Adrenal gland (tissue), 12 donors: ENCODE data around the gene SACS. TPM values are rescaled to one million over a fixed set of nuclear protein-coding genes. Genes with fewer than 3 reads are reported as not detected.
A peak's percentile ranks its signal among the peaks of the same experiment; 100 is the strongest.
"Not testable (repeated sequence)": the region's sequence is repeated elsewhere in the genome, so short reads cannot be mapped to it uniquely, and the experiment has no call there.

Source experiments
- DNase-seq, 7 donors: peaks; one replicate each; pipeline ENCODE4 v3.0.0-alpha.2; 2019 to 2020
- H3K27ac ChIP-seq, 5 donors: fragments of 200-600 bp; sonication (generic) in 4 of 5; 1 replicate in 3 of 5; 2 replicates in 2 of 5; pipeline versions ENCODE4 v1.5.1 to v1.8.0; 2016 to 2020; ENCODE audit warnings: mild to moderate bottlenecking in 1 of 5
- H3K27me3 ChIP-seq: fragments of 200-600 bp; 2 replicates; pipeline ENCODE4 v1.8.0; 2021
- H3K36me3 ChIP-seq, 2 donors: fragments of 200-600 bp; replicated peaks in 1 of 2; 1 replicate in 1 of 2; 2 replicates in 1 of 2; pipeline versions ENCODE4 v1.5.1 to v1.8.0; 2018 to 2022
- H3K4me1 ChIP-seq, 2 donors: fragments of 200-600 bp; replicated peaks in 1 of 2; 1 replicate in 1 of 2; 2 replicates in 1 of 2; pipeline versions ENCODE4 v1.5.1 to v1.8.0; 2018 to 2021
- H3K4me3 ChIP-seq, 4 donors: fragments of 200-600 bp; sonication (generic) in 3 of 4; one replicate each; pipeline ENCODE4 v1.5.1; 2016 to 2018
- H3K9me3 ChIP-seq, 3 donors: fragments of 200-600 bp; sonication (generic) in 1 of 3; replicated peaks in 1 of 3; 1 replicate in 2 of 3; 2 replicates in 1 of 3; pipeline versions ENCODE4 v1.5.1 to v1.8.0; 2016 to 2021
- CTCF ChIP-seq, 6 experiments: fragments of 450-650 bp in 4 of 6; fragments of 200-600 bp in 2 of 6; sonication (generic) in 1 of 6; IDR thresholded peaks; 1 replicate in 5 of 6; 2 replicates in 1 of 6; pipeline versions ENCODE4 v1.5.1 to v1.8.0; 2016 to 2021; ENCODE audit warnings: antibody characterized with exemption in 6 of 6, mild to moderate bottlenecking in 2 of 6, moderate library complexity in 1 of 6
- POLR2A ChIP-seq, 2 donors: fragments of 450-650 bp; IDR thresholded peaks; one replicate each; pipeline ENCODE4 v1.6.1; 2017; ENCODE audit warnings: antibody characterized with exemption in 2 of 2, mild to moderate bottlenecking in 2 of 2, moderate library complexity in 1 of 2
- WGBS, 4 donors: extraction: QIAGEN DNeasy Blood & Tissue Kit in 2 of 4; methylation state at CpG; one replicate each; pipeline versions ENCODE4 v1.1.5 to v1.1.7; 2013 to 2017; 5-methylcytosine and 5-hydroxymethylcytosine counted together
- intact Hi-C, 2 donors: fragments of 100-400 bp; cut with DNase I; formaldehyde crosslinking; loops; one replicate each; pipeline versions ENCODE4 v1.14.1 to v1.15.0; 2022 to 2023
- polyA plus RNA-seq, 3 donors: library from polyadenylated mRNA; stranded (reverse); fragments of 200-250 nt in 2 of 3; fragments of 350-450 nt in 1 of 3; fragmentation: Illumina TruSeq in 1 of 3; extraction: RNeasy Lipid Tissue Mini Kit (QIAGEN cat#74804) in 1 of 3; gene quantifications; one replicate each; pipeline ENCODE4 v1.2.3, GENCODE V29; 2013 to 2014
- total RNA-seq, 9 donors: library from RNA; depleted of rRNA in 4 of 9; stranded (reverse); fragments of >200 nt in 4 of 9; fragments of 120-200 nt in 1 of 9; fragmentation: NEBNext Ultra II Directional in 1 of 9; extraction: Animal tissue kit (Norgen Biotek cat#: 25700) in 1 of 9; gene quantifications; one replicate each; pipeline versions ENCODE4 v1.1.0 to v1.2.4, GENCODE V29; 2013 to 2023
- donor health status: healthy with polysubstance abuse.
- donor health status: Bipolar disorder and iron deficiency.
- donor health status: DM: yes; HTN: yes; CAD: no.
- donor health status: DM: no; HTN: no; CAD: no.
- donor health status: DM: no; HTN: no; CAD: no.
- donor health status: DM: yes; HTN: yes; CAD: no.

SACS gene
- total and polyA plus RNA-seq, 12 donors: 5.6 to 41.6 (median 7.5) TPM

GRCh38 chr13:23322353-23323336, 110.9 kb downstream of the SACS start:
- TF ChIP-seq CTCF (IDR thresholded peaks at IDR 0.05) (no peak), POLR2A (IDR thresholded peaks at IDR 0.05) (no peak)
- H3K27me3 ChIP-seq: no peaks in the 10 kb centered on the region
- 79 to 90% (median 90%) methylated on average over 10 to 19 of the region's 19 CpGs for WGBS, 4 donors
- H3K27ac ChIP-seq: no peak overlapping the region
- intact Hi-C loops: no loop called here
- H3K36me3 ChIP-seq: no peaks in the 10 kb centered on the region
- no peak for DNase-seq
- H3K4me3 ChIP-seq: no peak overlapping the region
- peaks cover 0 to 6% of the 10 kb centered on the region in 2 donors for H3K4me1 ChIP-seq
- H3K9me3 ChIP-seq: no peaks in the 10 kb centered on the region

GRCh38 chr13:23321535-23322241, 111.8 kb downstream of the SACS start:
- H3K4me3 ChIP-seq: peak overlapping the region in 1 of 4 donors; percentile 9
- H3K27ac ChIP-seq: no peak overlapping the region
- DNase-seq: peak; percentile 20 to 70 (median 57)
- H3K9me3 ChIP-seq: no peaks in the 10 kb centered on the region
- WGBS, 4 donors: 19 to 38% (median 27%) methylated on average over 6 of the region's 6 CpGs
- no peaks in the 10 kb centered on the region for H3K27me3 ChIP-seq
- intact Hi-C loops: no loop called here
- H3K4me1 ChIP-seq: peaks cover 0 to 6% of the 10 kb centered on the region in 2 donors
- H3K36me3 ChIP-seq: no peaks in the 10 kb centered on the region
- no peak for TF ChIP-seq POLR2A (IDR thresholded peaks at IDR 0.05)
- TF ChIP-seq CTCF (IDR thresholded peaks at IDR 0.05): no peak

- H3K27ac ChIP-seq: no peak overlapping the region
- intact Hi-C loops: no loop called here
- peak overlapping the region in 1 of 4 donors; percentile 9 for H3K4me3 ChIP-seq
- 35 to 46% (median 42%) methylated on average over 4 of the region's 4 CpGs for WGBS, 4 donors
- no peak for TF ChIP-seq CTCF (IDR thresholded peaks at IDR 0.05)
- TF ChIP-seq POLR2A (IDR thresholded peaks at IDR 0.05): no peak
- no peaks in the 10 kb centered on the region for H3K36me3 ChIP-seq
- peaks cover 0 to 6% of the 10 kb centered on the region in 2 donors for H3K4me1 ChIP-seq
- H3K9me3 ChIP-seq: no peaks in the 10 kb centered on the region
- DNase-seq: no peak
- H3K27me3 ChIP-seq: no peaks in the 10 kb centered on the region
Measured at GRCh38 chr13:23320926-23321534, 112.5 kb downstream of the SACS start.

- Histone ChIP-seq H3K4me1 (peaks cover 0 to 6% of the 10 kb centered on the region in 2 donors), H3K36me3 (no peaks in the 10 kb centered on the region), H3K4me3 (no peak overlapping the region), H3K9me3 (no peaks in the 10 kb centered on the region), H3K27ac (no peak overlapping the region), H3K27me3 (no peaks in the 10 kb centered on the region)
- DNase-seq: no peak
- intact Hi-C loops: no loop called here
- 73 to 85% (median 79%) methylated on average over 3 of the region's 3 CpGs for WGBS, 4 donors
- TF ChIP-seq CTCF (IDR thresholded peaks at IDR 0.05) (no peak), POLR2A (IDR thresholded peaks at IDR 0.05) (no peak)
Measured at GRCh38 chr13:23319883-23320224, 113.6 kb downstream of the SACS start.

GRCh38 chr13:23314837-23315236, 118.7 kb downstream of the SACS start:
- H3K27ac ChIP-seq, H3K4me3 ChIP-seq, H3K36me3 ChIP-seq, H3K9me3 ChIP-seq, H3K4me1 ChIP-seq, H3K27me3 ChIP-seq, DNase-seq, intact Hi-C loops: not testable (repeated sequence)
- 82 to 87% (median 85%) methylated on average over 2 to 6 of the region's 6 CpGs for WGBS, 4 donors
